ENCODE measurements around the gene SLC26A8. TPM values are rescaled to one million over a fixed set of nuclear protein-coding genes. Genes with fewer than 3 reads are reported as not detected.
A peak's percentile ranks its signal among the peaks of the same experiment; 100 is the strongest.

SLC26A8 gene
- total and polyA plus RNA-seq, 2 of the 13 experiments (the other 11 are each of a cell fraction or from before 2014, with no cell fraction given), result 0.46 TPM; not detected in 1

DNA sequence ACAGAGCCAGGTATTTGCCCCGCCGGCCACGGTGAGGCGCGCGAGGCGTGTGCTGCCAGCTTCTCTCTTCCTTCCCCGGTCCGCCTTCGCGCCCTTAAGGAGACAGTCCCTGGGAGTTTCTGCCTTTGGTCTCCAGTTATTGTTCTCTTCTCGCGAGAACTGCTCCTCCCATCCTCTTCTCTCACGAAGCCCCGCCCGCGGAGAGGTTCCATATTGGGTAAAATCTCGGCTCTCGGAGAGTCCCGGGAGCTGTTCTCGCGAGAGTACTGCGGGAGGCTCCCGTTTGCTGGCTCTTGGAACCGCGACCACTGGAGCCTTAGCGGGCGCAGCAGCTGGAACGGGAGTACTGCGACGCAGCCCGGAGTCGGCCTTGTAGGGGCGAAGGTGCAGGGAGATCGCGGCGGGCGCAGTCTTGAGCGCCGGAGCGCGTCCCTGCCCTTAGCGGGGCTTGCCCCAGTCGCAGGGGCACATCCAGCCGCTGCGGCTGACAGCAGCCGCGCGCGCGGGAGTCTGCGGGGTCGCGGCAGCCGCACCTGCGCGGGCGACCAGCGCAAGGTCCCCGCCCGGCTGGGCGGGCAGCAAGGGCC, 3.2 kb upstream of the SLC26A8 start, which contains the start of gene MAPK14:
Gene MAPK14, plus strand, starts transcription at position 308 of the 587 bp plus-strand sequence. CDS start 350 bp downstream, outside the sequence.
- H3K4me2 ChIP-seq (ENCODE audit: low read depth, low read length), result peak within 1 kb of the TSS; percentile 66
- DNase-seq (ENCODE audit: low spot score), result peak; percentile 100
- no peaks in the 10 kb centered on the region; a peak in 1 of 5 replicates for H3K27me3 ChIP-seq (ENCODE audit: control insufficient read depth in 1 of 2, insufficient read depth in 2 of 2, low read length in 2 of 2)
- in situ Hi-C loops (cut with HindIII; ENCODE audit: extremely low pct_ligation_motif_present, low pct_unique_long_range_greater_than_20kb) (loop anchor here (5.0 kb wide), 2 partner anchors 70 to 170 kb away; partner anchors contain the start of gene BRPF3), intact Hi-C loops (cut with micrococcal nuclease; ENCODE audit: unreplicated experiment) (loop anchor here (1.0 to 10.0 kb wide), 8 partner anchors 37 to 333 kb away; partner anchors contain the start of genes BRPF3 and SRPK1)
- no peaks in the 10 kb centered on the region for H3K9me3 ChIP-seq (ENCODE audit: low read length)
- H3K27ac ChIP-seq (ENCODE audit: extremely low read length, insufficient read depth, low read length), result peak within 1 kb of the TSS; percentile 94
- peak within 1 kb of the TSS; percentile 59 for H2AFZ ChIP-seq (ENCODE audit: low read length)
- ATAC-seq, result peak; percentile 92
- no TSS peak for BruUV-seq (replicated peaks)
- 1% methylated on average over 37 of the region's 62 CpGs for WGBS (ENCODE audit: low lambda C conversion rate)
- peaks cover 50% of the 10 kb centered on the region for H3K79me2 ChIP-seq (ENCODE audit: insufficient read depth, low read length)
- CTCF ChIA-PET (ENCODE audit: low intra/inter-chr PET ratio, low total read pairs), result interaction anchor here (0.7 to 2.3 kb wide), 6 partner anchors 47 to 333 kb away, joined by 3 to 52 read pairs (median 3); no protein-coding TSS in a partner anchor
- no peaks in the 10 kb centered on the region for H3K36me3 ChIP-seq (replicated peaks in 1 of 2; ENCODE audit: control insufficient read depth in 1 of 2, insufficient read depth in 2 of 2, low read length in 2 of 2)
- peaks cover 44% of the 10 kb centered on the region for H3K4me1 ChIP-seq (ENCODE audit: insufficient read depth, low read length)
- H4K20me1 ChIP-seq (ENCODE audit: insufficient read depth, low read length), result peaks cover 18% of the 10 kb centered on the region
- peak within 1 kb of the TSS; percentile 86 to 97 (median 96) for H3K4me3 ChIP-seq (replicated peaks in 1 of 3; ENCODE audit: insufficient read depth in 1 of 3, low read depth in 2 of 3, low read length in 3 of 3)
- POLR2A ChIA-PET, result interaction anchor here (0.8 to 5.2 kb wide), 25 partner anchors 10 to 275 kb away, joined by 3 to 163 read pairs (median 4); partner anchors contain the start of gene BRPF3
- peak within 1 kb of the TSS; percentile 98 for H3K9ac ChIP-seq (ENCODE audit: insufficient read depth, low read depth, low read length)
- FAIRE-seq, result peak; percentile 97
- TF ChIP-seq, protein P1, sequence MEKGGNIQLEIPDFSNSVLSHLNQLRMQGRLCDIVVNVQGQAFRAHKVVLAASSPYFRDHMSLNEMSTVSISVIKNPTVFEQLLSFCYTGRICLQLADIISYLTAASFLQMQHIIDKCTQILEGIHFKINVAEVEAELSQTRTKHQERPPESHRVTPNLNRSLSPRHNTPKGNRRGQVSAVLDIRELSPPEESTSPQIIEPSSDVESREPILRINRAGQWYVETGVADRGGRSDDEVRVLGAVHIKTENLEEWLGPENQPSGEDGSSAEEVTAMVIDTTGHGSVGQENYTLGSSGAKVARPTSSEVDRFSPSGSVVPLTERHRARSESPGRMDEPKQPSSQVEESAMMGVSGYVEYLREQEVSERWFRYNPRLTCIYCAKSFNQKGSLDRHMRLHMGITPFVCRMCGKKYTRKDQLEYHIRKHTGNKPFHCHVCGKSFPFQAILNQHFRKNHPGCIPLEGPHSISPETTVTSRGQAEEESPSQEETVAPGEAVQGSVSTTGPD (CRISPR knock-in tag; IDR thresholded peaks at IDR 0.05), result no peak
- TF ChIP-seq ZNF530 (CRISPR knock-in tag; IDR thresholded peaks at IDR 0.05; ENCODE audit: low read depth) (no peak), MEIS2 (CRISPR knock-in tag; IDR thresholded peaks at IDR 0.05) (peak; percentile 52; the same call in 1 of the 2 replicates), TGIF2 (CRISPR knock-in tag; IDR thresholded peaks at IDR 0.05) (no peak; the same call in 1 of the 2 replicates), ZBTB7A (CRISPR knock-in tag; IDR thresholded peaks at IDR 0.05) (peak; percentile 82), CC2D1A (CRISPR knock-in tag; IDR thresholded peaks at IDR 0.05) (no peak), NR3C1 (CRISPR knock-in tag; IDR thresholded peaks at IDR 0.05) (no peak), BRD4 (CRISPR knock-in tag; IDR thresholded peaks at IDR 0.05) (0 out of 2 replicates have a peak, but pooled peaks have one; percentile 19), SNRNP70 (IDR thresholded peaks at IDR 0.05; ENCODE audit: low read depth, low read length) (no peak), ZNF263 (CRISPR knock-in tag; IDR thresholded peaks at IDR 0.05) (peak; percentile 59), EZH2 (conservative IDR thresholded peaks at IDR 0.05; ENCODE audit: low read depth, low read length) (no peak), NR2F1 (CRISPR knock-in tag; IDR thresholded peaks at IDR 0.05) (no peak), MBD4 (IDR thresholded peaks at IDR 0.05; ENCODE audit: borderline replicate concordance, low read length) (no peak), ELF1 (CRISPR knock-in tag; IDR thresholded peaks at IDR 0.05) (peak; percentile 74), GTF2F1 (IDR thresholded peaks at IDR 0.05; ENCODE audit: low read length) (no peak)
- TF ChIP-seq, protein P2, sequence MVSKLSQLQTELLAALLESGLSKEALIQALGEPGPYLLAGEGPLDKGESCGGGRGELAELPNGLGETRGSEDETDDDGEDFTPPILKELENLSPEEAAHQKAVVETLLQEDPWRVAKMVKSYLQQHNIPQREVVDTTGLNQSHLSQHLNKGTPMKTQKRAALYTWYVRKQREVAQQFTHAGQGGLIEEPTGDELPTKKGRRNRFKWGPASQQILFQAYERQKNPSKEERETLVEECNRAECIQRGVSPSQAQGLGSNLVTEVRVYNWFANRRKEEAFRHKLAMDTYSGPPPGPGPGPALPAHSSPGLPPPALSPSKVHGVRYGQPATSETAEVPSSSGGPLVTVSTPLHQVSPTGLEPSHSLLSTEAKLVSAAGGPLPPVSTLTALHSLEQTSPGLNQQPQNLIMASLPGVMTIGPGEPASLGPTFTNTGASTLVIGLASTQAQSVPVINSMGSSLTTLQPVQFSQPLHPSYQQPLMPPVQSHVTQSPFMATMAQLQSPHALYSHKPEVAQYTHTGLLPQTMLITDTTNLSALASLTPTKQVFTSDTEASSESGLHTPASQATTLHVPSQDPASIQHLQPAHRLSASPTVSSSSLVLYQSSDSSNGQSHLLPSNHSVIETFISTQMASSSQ (IDR thresholded peaks at IDR 0.05; ENCODE audit: low read depth), result 0 out of 2 replicates have a peak, but pooled peaks have one; percentile 37
- TF ChIP-seq, protein P2 (CRISPR knock-in tag; IDR thresholded peaks at IDR 0.05; ENCODE audit: borderline replicate concordance), result peak; percentile 30; the same call in 1 of the 2 replicates
- TF ChIP-seq, protein P3, sequence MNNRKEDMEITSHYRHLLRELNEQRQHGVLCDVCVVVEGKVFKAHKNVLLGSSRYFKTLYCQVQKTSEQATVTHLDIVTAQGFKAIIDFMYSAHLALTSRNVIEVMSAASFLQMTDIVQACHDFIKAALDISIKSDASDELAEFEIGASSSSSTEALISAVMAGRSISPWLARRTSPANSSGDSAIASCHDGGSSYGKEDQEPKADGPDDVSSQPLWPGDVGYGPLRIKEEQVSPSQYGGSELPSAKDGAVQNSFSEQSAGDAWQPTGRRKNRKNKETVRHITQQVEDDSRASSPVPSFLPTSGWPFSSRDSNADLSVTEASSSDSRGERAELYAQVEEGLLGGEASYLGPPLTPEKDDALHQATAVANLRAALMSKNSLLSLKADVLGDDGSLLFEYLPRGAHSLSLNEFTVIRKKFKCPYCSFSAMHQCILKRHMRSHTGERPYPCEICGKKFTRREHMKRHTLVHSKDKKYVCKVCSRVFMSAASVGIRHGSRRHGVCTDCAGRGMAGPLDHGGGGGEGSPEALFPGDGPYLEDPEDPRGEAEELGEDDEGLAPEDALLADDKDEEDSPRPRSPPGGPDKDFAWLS (CRISPR knock-in tag; IDR thresholded peaks at IDR 0.05; ENCODE audit: borderline replicate concordance), result no peak
